CD1c-positive myeloid dendritic cell (primary cell): ENCODE measurements around the gene AKT1.
"Not testable (repeated sequence)": the region's sequence is repeated elsewhere in the genome, so short reads cannot be mapped to it uniquely, and the experiment has no call there.

Source experiments
- DNase-seq: peaks from one replicate; pipeline ENCODE4 v3.0.0-alpha.2; 2016; ENCODE audit errors: extremely low spot score

AKT1 gene

DNA sequence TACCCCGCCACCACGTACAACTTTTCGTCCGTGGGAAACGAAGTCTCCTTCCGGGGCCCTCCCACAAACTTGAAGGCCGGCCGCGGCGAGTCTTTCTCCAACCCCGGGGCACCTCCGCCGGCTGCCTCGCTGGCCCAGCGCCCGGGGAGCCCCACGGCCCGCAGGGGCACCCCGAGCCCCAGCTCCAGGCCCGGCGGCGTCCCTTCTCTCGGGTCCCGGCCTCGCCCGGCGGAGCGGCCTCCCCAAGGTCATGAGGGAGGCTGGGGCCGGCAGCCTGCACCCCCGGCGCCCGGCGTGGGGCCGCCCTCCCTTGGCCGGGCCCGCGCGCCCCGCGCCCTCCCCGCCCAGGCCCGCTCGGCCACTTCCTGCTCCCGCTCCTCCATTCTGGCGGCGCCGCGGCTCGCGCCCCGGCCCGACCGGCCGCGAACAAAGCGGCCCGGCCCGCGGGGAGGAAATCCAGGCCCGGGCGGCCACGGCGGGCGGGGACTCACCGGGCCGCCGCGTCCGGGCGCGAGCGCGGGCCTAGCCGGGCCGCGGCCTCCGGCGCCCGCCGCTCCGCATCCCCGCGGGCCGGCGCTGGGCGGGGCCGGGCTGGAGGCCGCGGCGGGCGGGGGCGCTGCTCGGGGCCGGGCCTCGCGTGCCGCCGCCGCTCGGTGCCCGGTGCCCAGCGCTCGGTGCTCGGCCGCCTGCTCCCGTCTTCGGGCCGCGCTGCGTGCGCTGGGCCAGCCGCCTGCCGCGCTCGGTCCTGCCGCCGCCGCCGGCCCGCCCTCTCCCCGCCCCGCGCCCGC is at the start of gene AKT1:
TSS of gene AKT1 (minus strand) at position 756 of the 788 bp plus-strand sequence. CDS start 3,105 bp downstream, outside the sequence.
- DNase-seq, result peak; percentile 58

DNA sequence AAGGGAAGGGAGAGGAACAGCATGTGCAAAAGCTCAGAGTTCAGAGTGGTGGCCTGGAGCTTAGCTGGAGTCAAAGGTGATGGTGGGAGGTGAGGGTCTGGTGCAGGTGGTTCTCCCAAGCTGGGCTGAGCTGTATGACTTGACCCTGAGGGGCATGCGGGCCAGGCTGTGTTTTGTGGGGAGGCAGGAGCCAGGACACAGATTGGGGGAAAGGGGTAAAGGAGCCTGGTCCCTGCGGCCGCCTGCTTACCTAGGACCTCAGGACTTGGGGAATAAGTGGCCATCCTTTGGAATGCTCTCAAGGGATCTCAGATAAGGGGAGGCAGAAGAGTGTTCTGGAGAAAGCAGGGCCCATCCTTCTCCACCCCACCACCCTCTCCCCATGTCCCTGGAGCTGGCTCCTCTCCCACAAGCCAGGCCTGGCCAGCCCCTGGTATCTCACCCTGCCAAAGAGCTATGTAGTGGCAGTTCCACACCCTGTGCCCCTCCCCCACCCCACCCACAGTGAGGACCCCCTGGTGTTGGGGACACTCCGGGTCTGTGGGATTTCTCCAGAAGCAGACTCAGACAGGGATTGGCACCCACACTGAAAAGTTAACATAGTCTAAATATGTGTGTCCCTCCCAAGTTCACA is 49.6 kb upstream of the AKT1 start:
- DNase-seq, result no peak

DNA sequence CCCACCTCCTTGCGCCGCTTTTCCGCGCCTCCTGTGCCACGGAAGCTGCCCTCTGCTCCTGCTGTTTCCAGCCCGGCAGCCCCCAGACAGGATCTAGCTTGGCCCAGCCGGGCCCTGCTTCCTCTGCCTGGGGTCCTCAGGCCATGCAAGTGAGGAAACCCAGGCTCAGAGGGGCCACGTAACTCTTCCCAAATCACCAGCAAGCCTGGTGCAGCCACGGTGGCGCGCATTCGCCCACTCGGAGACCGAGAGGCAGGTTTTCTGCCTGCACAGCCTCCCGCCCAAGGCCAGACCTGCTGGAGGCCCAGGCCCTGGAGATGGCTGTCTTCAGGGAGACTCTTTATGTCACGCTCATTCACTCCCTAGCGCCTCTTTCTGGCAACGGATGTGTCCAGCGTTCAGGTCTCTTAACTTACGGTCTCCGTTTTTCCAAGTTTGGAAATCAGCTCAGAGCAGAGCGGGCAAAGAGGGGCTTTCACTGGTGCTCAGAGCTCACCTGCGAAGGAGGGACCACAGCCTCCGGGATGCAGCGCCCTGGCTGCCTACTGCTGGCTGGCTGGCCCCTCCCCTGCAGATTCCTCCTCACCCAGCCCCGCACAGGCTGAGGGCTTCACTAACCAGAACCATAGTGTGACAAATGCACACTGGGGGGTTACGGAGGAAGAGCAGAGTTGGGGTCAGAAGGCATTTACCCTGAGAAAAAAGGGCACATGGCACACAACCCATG is 48.9 kb upstream of the AKT1 start:
- no peak for DNase-seq

DNA sequence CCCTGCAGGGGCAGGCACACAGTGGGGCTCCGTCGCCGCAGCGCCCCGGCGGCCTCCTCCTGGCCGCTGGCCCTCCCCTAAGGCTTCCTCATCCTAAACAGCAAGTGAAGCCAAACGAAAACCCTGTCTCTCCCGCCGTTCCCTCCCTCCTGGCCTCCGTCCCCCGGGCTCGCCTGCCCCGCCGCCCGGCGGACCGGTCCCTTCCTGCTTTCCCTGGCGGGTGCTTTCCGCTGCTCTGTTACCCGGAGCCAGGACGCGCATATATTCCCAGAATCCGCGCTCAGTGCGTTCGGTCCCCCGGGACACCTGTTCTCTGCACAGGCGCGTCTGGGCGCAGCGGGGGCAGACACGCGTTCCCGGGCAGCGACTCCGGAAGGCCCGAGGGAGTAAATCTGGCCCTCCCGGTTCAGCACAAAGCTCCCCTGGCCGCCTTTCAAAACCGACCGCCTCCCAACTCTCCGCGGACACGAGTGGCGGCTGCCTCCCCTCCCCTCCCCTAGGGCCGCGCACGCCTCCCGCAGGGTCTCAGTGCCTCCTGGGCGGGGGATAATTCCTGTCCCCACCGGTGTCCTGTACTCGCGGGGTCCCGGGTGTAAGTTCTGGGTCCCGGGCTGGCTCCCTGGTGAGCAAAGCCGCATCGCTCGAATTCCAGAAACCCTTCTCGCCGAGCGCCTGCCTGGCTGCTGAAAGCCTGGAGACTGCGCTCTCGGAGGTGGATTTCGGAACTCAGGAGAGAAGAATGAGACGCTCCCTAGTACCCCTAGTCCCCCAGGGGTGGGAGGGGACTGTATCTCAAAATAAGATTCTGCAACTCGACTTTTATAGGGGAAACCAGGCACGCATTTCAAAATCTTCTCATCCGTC is 48.1 kb upstream of the AKT1 start:
- no peak for DNase-seq

DNA sequence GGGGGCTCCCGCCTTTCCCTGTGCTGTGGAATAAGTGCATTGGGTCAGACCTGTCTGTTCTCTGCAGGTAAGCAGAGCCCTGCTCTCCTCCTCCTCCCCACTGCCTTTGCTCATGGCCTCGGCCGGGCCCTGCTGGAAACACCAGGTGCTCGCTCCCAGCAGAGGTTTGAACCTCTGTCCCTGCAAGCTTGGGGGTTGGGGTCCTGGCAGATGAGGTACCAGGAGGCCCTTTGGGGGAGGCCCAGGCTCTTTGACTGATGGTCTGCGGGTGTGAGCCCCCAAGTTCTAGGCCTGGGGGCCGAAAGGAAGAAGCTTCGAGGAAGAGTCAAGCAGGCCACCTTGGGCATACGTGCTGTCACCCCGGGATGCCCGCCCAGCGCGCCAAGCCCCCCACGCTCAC is 47.5 kb upstream of the AKT1 start:
- DNase-seq, result no peak

DNA sequence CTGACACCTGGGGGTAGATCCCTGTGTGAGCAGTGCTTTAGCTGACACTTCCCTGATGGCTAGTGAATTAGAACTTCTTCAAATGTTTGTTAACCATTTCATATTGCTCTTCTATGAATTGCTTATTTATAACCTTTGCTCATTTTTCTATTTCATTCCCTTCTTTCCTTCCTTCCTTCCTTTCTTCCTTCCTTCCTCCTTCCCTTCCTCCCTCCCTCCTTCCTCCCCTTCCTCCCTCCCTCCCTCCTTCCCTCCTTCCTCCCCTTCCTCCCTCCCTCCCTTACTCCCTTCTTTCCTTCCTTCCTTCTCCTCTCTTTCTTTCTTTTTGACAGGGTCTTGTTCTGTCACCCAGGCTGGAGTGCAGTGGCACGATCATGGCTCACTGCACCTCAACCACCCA is 46.2 kb upstream of the AKT1 start:
- no peak for DNase-seq

DNA sequence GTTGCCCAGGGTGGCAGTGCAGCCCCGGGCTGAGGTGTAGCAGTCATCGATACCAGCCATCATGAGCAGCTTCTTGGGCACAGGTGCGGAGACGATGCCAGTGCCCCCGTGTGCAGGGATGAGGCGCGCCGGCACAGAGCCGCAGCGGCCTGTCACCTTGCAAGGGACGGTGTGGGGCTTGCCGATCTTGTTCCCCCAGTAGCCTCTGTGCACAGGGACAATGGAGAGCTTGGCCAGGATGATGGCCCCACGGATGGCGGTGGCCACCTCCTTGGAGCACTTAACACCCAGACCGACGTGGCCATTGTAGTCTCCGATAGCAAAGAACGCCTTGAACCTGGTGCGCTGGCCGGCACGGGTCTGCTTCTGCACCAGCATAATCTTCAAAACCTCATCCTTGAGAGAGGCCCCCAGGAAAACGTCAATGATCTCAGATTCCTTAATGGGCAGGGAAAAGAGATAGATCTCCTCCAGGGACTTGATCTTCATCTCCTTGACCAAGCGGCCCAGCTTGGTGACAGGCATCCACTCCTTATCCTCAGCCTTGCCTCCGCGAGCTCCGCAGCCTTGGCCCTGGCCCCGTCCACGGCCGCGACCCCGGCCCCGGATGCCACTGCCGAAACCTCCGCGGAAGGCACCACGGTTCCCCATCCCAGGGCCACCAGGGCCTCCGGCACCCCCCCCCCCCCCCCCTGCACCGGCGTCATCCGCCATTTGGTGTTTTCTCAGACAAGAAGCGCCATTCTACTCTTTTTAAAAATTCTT is 40.8 kb upstream of the AKT1 start:
- not testable (repeated sequence) for DNase-seq

DNA sequence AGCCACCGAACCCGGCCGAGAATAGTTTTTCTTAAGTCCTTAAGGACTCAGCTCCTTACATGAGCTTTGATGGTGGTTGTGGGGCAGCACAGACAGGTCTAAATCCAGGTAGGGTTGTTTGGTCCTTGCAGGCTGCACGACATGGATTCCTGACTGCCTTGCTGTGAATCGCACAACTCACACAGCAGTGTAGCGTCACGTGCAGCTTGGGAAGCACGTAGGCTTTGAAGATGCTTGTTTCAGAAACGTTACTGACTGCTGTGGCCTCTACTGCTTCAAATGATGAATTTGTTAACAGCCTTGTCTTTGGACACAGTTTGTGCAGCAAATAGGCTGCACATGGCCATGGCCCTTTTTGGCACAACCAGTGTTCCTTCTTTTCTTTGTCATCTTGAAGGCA is 35.2 kb upstream of the AKT1 start:
- DNase-seq, result no peak

DNA sequence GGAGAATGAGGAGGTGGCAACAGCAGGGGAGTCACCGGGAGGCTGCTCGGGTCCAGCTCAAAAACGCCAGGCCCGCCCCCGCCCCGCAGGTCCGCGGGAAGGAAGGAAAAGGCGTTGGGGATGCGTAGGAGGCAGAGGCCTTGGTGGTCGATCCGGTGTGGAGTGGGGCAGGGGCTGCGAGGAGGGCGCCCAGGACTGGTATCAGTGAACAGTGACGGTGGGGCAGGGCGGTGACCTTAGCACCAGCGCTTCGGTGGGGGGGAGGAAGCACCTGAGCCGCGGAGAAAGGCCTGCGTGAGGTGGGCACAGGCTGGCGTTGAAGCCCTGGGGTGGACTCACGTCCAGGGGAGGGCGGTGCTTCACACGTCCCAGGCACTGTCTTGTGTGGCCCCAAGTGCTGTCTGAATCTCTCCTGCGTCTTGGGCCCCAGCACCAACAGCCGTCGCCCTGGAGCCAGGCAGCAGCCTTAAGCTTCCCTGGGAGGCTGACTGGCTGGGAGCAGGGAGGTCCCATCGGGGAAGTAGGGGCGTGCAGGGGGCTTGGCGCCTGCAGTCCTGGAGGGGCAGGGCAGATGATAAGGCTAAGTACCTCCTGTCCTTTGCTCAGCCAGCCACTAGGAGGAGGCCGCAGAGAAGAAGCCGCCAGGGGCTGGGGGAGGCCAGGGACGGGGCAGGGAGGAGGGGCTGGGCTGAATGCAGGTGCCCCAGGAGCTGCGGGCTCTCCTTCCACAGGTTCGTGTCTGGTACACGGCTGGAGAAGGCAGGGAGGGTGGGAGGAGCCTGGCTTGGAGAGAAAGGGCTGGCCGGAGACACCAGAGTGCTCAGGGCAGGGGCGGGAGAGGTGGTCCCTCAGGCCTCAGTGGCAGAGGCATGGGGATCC is 31.9 kb upstream of the AKT1 start:
- peak; percentile 51 for DNase-seq

DNA sequence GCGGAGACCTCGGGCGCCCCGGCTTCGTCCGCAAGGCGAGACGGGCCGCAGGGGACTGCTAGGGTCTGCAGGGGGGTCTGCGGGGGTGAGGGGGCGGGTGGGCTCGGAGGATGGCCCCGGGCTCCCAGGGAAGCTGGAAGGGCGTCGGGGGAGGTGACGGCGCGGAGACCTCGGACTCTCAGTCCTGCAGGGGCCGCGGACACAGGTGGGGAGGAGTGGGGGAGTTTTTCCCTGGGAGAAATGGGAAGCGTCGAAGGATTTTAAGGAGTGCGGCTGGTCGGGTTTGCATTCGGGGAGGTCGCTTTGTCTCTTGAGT is 31.3 kb upstream of the AKT1 start:
- no peak for DNase-seq

DNA sequence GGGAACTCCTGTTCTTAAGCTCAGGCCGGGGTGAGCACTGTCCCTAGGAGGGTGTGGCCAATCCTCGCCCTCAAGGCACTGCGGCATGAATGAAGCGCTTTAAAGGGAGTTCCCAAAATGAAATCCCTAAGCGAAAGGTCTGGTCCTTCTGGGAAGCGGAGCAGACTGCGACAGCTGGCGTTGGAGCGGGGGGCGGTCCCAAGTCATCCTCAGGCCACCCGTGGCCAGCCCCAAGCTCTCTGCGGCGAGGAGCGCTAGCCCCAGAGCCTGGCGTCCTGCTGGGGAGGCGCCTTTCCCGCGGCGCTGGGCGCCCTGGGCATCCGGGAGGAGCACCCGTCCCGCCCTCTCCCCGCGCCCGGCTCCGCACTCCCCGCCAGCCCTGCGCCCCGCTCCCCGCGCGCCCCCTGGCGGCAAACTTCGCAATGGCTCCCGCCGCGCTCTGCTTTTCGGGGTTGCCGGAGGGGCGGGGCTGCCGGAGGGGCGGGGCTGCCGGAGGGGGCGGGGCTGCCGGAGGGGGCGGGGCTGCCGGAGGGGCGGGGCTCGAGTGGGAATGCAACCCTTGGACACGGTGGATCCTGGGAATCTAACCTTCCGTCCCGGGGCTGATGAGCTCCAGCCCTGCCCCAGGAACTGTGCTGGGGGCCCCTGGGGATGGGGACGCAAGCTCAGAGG is 30.8 kb upstream of the AKT1 start:
- peak; percentile 96 for DNase-seq

DNA sequence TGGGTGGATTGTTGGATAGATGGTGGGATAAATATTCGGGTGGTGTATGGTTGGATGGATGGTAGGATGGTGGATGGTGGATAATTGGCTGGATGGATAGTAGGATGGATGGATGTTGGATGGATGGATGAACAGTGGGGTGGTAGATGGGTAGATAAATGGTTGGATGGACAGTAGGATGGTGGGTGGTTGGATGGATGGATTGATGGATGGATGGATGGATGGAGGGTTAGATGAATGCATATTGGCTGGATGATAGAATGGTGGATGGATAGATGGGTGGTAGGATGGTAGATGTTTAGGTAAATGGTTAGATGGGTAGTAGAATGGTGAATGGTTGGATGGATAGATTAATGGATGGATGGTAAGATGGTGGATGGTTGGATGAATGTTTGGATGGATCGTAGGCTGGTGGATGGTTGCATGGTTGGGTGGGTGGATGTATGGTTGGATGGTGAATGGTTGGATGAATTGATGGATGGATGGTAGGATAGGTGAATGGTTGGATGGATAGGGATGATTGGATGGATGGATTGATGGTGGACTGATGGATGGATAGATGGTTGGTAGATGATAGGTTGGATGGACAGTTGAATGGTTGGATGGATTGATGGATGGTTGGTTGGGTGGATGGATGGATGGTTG is 28.9 kb upstream of the AKT1 start:
- no peak for DNase-seq

DNA sequence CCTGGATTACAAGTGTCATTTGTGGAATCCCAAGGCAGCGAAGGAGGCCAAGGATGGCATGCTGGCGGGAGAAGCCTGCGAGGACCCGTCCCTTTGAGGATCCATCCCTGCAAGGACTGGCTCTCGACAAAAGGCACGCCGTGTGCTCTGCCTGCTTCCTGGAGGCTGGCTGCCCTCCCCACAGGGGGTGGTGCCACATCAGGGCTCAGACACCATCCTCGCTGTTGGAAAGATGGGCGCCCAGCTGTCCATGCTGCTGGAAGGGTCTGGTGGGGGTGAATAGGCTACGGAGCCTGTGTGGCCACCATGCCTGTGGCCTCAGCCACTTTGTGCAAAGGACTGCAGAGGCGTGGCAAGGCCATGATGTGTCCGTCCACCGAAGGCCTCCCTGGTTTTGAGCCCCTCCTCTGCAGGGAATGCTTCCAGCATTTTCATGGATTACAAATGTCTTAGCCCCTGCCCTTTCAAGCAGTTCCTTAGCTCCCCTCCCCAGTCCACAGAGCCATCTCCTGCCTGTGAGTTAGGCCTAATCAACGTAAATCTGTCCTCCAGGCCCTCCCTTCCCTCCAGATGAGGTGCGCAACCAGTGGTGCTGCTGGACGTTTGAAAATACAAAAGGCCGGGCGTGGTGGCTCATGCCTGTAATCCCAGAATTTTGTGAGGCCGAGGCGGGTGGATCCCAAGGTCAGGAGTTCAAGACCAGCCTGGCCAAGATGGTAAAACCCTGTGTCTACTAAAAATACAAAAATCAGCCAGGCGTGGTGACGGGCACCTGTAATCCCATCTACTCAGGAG is 27.5 kb upstream of the AKT1 start:
- no peak for DNase-seq

DNA sequence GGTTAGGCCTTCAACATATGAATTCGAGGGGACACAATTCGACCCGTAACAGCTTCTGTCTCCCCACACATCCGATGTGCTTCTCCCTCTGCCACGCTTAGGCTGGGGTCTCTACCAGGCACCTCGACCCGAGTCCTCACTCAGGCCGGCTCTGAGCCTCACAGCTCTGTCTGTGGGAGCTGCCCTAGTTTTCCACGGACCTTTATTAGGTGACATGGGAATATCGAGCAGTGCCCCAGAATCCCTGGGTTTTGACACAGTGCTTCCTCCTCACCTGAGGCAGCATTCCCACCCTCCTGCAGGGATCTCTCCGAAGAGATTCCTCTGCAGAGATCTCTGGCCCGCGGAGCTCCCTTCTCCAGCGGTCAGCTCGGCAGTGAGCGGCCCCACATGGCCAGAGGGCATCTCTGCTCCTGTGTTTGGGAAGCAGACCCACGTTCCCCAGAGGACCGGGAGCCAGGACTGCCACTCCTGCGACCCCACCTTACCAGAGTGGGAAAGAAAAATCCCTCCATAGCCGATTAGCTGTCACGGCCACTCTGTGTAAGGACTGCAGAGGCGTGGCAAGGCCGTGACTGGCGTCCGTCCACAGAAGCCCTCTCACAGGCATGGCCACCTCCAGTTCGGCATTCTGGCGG is 26.5 kb upstream of the AKT1 start:
- no peak for DNase-seq

DNA sequence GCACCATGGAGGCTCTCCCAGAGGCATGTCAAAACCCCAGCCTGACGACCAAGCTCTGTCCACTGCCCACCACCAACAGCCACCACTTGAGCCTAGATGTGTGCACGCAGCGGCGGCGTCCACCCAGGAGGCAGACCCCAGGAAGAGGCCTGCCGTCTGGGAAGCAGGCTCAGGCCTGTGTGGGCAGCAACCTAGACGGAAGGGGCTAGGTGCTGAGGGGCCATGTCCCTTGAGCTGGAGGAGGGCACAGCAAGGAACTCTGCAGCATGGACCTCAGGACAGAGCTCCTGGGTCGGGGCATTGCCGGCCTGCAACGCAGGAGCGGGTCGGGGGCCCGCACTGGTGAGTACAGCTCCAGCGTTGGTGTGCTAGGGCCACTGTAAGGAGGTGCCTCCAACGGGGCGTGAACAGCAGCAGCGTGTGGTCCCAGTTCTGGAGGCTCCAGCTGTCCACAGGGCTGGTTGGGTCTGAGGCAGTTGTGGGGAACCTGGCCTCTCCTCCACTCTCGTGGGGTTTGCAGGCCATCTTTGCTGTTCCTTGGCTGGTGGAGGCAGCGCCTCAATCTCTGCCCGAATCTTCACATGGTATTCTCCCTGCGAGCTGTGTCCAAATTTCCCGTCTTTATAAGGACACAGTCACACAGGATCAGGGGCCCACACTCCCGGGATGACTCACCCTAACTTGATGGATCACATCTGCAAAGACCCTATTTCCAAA is 25.8 kb upstream of the AKT1 start:
- no peak for DNase-seq

DNA sequence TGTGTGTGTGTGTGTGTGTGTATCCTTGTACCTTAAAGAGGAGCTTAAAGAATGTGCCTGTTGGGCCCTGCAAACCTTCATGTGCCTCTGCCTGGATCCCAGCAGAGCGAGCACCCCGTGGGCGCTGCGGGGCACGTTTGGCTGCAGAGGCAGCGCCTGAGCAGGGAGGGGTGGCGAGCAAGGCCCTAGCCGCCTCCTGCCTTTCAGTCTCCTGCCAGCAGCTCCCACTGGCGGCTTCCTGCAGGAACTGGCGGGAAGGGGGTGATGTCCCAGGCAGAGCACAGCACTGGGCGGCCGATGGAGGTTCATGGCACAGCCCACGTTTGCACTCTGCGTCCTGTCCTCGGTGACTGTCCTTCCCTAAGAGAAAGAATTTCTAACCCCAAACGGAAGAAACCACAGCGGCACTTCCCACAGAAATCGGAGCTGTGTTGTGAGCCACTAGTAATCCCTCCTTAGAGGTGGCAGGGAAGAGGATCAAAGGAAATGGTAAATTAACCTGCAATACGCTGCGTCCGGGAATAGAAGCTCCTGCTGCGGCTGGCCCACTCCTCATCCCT is 25.2 kb upstream of the AKT1 start:
- no peak for DNase-seq

DNA sequence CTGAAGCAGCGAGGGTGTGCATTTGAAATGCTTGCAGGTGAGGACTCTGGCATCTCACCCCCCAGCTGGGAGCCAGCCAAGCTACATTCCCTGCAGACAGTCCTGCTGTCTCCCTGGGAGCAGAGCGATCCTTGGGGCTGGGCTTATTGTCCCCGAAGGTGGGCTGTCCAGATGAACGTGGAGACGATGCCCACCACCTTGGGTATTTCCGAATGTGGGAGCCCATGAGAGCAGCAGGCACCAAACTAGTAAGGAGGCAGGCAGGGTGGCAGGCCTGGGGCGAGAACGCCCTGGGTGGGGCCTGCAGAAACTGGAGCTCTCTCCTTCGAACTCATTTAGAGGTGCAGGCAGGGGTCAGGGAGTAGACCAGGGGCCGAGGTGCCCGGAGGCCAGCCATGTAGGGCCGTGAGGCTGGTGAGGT is 23.8 kb upstream of the AKT1 start:
- no peak for DNase-seq
